ENCODE measurements around the gene AHCYL1. TPM values are rescaled to one million over a fixed set of nuclear protein-coding genes. Genes with fewer than 3 reads are reported as not detected.

The AHCYL1 gene
- total RNA-seq, 1 donor, result 7.0 TPM

- H3K27me3 ChIP-seq (ENCODE audit: insufficient read depth, low read length), result peaks cover 46% of the 10 kb centered on the region
- peaks cover 32% of the 10 kb centered on the region for H3K4me1 ChIP-seq (ENCODE audit: insufficient read depth, low read length)
- no peak overlapping the region for H3K4me3 ChIP-seq (ENCODE audit: low read length)
- H3K9me3 ChIP-seq (ENCODE audit: low read depth, low read length), result no peaks in the 10 kb centered on the region
These were observed 81.3 kb downstream of the AHCYL1 start for GRCh38 chr1:110065841-110066240.

DNA sequence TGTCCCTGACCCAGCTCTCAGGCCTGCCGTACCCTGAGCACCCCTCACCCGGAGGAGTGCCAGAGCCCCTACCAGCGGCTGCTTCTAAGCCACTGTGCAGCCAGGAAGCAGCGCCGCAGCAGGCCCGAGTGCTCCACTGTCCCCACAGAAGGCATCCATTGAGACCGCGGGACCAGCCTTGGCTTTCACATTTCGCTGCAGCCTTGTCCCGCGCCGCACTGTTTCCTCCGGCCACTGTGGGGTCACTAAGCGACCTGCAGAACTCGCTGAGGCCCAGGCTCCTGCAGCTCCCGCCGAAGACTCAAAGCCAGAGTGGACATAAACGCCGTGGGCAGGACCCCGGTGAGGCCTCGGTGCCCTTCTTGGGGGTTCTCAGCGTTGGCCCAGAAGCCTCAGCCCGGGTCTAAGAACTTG lies 82.9 kb downstream of the AHCYL1 start:
- peaks cover 62% of the 10 kb centered on the region for H3K27me3 ChIP-seq (ENCODE audit: insufficient read depth, low read length)
- no peaks in the 10 kb centered on the region for H3K9me3 ChIP-seq (ENCODE audit: low read depth, low read length)
- no peak overlapping the region for H3K4me3 ChIP-seq (ENCODE audit: low read length)
- H3K4me1 ChIP-seq (ENCODE audit: insufficient read depth, low read length), result peaks cover 32% of the 10 kb centered on the region

DNA sequence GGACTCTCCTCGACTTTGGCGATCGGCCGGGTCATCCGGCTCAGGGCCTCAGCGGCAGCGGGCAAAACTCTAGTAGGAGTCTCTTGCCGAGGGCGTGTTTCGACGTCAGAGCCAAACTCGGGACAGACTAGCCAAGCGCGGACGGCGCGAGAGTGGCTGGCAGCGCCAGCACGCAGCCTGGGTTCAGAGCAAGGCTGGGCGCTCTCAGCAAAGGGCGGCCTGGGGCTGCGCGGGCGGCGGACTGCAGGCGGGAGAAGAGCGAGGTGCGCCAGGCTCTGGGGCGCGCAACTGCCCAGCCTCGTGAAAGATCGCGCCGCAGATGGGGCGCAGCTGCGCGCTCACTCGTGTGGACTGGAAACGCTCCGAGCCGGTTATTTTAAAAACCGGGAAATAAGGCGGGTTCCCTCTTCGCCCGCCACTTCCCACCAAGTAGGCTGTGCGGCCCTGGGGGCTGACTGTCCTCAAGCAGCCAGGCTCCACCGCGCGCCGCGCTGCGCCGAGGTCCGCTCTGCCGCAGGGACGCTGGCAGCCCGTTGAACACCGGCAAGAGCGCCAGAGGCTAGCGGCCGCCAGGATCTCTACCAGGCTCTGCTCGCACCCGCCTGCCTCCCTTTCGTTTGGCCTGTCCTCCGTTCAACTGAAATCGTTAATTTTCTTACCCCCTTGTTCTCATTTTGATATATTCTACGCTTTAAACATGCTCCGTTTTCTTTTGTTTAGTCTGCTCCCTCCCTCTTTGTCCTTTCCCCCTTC lies 83.5 kb downstream of the AHCYL1 start:
- Histone ChIP-seq H3K27me3 (ENCODE audit: insufficient read depth, low read length) (peaks cover 67% of the 10 kb centered on the region), H3K9me3 (ENCODE audit: low read depth, low read length) (no peaks in the 10 kb centered on the region), H3K4me3 (ENCODE audit: low read length) (no peak overlapping the region), H3K4me1 (ENCODE audit: insufficient read depth, low read length) (peaks cover 32% of the 10 kb centered on the region)

DNA sequence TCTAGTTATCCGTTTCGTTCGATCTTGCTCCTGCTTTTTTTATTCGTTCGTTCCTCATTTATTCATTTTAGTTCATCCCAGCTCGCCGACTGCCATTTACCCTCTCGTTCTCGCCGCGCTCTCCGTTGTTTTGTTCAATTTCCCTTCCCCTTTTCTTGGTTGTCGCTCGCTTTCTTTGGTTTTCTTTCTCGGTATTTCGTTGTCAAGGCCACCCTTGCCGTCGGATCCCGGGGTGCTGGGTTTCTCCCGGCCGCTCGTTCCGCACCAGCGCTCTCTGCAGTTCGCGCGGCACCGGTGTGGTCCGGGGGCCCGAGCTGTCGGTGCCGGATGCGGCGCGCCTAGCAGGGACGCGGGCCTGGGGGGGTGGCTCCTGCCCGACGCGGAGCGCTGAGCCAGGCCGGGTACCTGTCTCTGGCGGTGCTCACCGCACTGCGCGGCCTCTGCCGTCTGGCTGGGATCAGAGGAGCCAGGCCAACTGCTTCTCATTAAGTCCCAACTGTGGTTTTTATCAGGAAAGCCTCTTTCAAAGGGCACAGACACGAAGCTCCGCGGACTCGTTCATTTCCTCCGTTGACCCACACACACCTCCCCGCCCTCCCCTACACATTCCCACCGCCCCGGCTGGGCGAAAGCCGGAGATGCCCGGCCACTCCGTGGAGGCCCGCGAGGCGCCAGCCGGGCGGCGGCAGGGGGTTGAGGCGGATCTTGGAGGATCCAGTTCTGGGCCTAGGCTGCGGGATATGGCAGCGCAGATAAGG lies 84.3 kb downstream of the AHCYL1 start:
- Histone ChIP-seq H3K4me1 (ENCODE audit: insufficient read depth, low read length) (peaks cover 32% of the 10 kb centered on the region), H3K9me3 (ENCODE audit: low read depth, low read length) (no peaks in the 10 kb centered on the region), H3K27me3 (ENCODE audit: insufficient read depth, low read length) (peaks cover 73% of the 10 kb centered on the region), H3K4me3 (ENCODE audit: low read length) (no peak overlapping the region)

- peaks cover 77% of the 10 kb centered on the region for H3K27me3 ChIP-seq (ENCODE audit: insufficient read depth, low read length)
- H3K9me3 ChIP-seq (ENCODE audit: low read depth, low read length), result no peaks in the 10 kb centered on the region
- peaks cover 32% of the 10 kb centered on the region for H3K4me1 ChIP-seq (ENCODE audit: insufficient read depth, low read length)
- no peak overlapping the region for H3K4me3 ChIP-seq (ENCODE audit: low read length)
These were observed 85.1 kb downstream of the AHCYL1 start for GRCh38 chr1:110069404-110070281.

GRCh38 chr1:110070282-110070669 lies 85.7 kb downstream of the AHCYL1 start:
- Histone ChIP-seq H3K27me3 (ENCODE audit: insufficient read depth, low read length) (peaks cover 77% of the 10 kb centered on the region), H3K9me3 (ENCODE audit: low read depth, low read length) (no peaks in the 10 kb centered on the region), H3K4me3 (ENCODE audit: low read length) (no peak overlapping the region), H3K4me1 (ENCODE audit: insufficient read depth, low read length) (peaks cover 32% of the 10 kb centered on the region)

DNA sequence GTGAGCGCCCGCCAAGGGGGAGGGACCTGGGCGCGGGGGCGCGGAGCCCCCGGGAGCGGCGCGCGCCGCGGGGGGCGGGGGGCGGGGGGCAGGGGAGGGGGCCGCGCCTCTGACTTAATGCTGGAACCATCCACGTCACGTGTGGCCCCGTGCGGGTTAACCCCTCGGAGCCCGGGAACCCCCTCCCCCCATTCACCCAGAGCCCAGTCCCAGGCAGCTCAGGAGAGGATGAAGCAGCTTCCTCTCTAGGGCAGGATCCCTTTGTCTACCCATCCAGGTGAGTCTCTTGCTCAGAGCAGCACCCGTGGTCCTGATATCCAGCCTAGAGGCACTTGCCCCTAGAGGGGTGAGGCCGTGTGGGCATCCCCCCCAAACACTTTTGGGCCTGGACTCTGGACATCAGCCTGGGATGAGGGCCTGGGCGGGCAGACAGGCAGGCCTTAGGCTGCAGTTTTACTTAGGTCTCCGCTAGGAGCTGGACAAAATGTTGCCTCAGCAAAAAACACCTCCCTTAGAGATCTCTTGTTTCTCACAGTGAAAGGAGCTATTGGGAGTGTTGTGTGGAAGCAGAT lies 86.2 kb downstream of the AHCYL1 start, which contains the start of gene ALX3:
TSS of gene ALX3 (minus strand) at position 2 of the 572 bp plus-strand sequence. CDS start 60 bp downstream, outside the sequence.
- peaks cover 77% of the 10 kb centered on the region for H3K27me3 ChIP-seq (ENCODE audit: insufficient read depth, low read length)
- H3K9me3 ChIP-seq (ENCODE audit: low read depth, low read length), result no peaks in the 10 kb centered on the region
- H3K4me1 ChIP-seq (ENCODE audit: insufficient read depth, low read length), result peaks cover 32% of the 10 kb centered on the region
- no peak within 1 kb of the TSS for H3K4me3 ChIP-seq (ENCODE audit: low read length)

Other genes starting within 250 kb of the AHCYL1 start
- 7.5 TPM for gene GSTM3, start 243.7 kb upstream of the AHCYL1 start, total RNA-seq
- not detected for gene EPS8L3, start 220.8 kb upstream of the AHCYL1 start, total RNA-seq
- 10.2 TPM for gene CSF1, start 73.9 kb upstream of the AHCYL1 start, total RNA-seq
- 49.3 TPM for gene STRIP1, start 49.9 kb downstream of the AHCYL1 start, total RNA-seq
- not detected for gene ALX3, start 85.9 kb downstream of the AHCYL1 start, total RNA-seq
- not detected for gene UBL4B, start 127.7 kb downstream of the AHCYL1 start, total RNA-seq
- gene SLC6A17, start 165.7 kb downstream of the AHCYL1 start, total RNA-seq, result 0.63 TPM
- gene KCNC4, start 225.5 kb downstream of the AHCYL1 start, total RNA-seq, result 2.8 TPM

All from mononuclear cell (primary cell).